H9 (cell line): ENCODE data around the gene OR2L3. TPM values are rescaled to one million over a fixed set of nuclear protein-coding genes. Genes with fewer than 3 reads are reported as not detected.

Experiments used
- DNase-seq: peaks from one replicate; pipeline ENCODE4 v3.0.0-alpha.2; 2017
- H2AFZ ChIP-seq: one replicate; pipeline ENCODE4 v1.6.1; 2013; ENCODE audit warnings: mild to moderate bottlenecking, low read length, control low read depth, moderate library complexity
- H2AK5ac ChIP-seq: 2 replicates; pipeline ENCODE4 v1.6.1; 2013; ENCODE audit warnings: low read length, control low read depth, mixed read lengths; ENCODE audit not compliant: insufficient read length
- H2BK120ac ChIP-seq: one replicate; pipeline ENCODE4 v1.6.1; 2013; ENCODE audit warnings: low read depth, mild to moderate bottlenecking, low read length, control low read depth, inconsistent platforms; ENCODE audit not compliant: poor library complexity, severe bottlenecking
- H2BK12ac ChIP-seq: 2 replicates; pipeline ENCODE4 v1.6.1; 2013; ENCODE audit warnings: low read length, control low read depth, mixed read lengths, low read depth; ENCODE audit not compliant: insufficient read length
- H2BK15ac ChIP-seq: 2 replicates; pipeline ENCODE4 v1.6.1; 2013; ENCODE audit warnings: low read depth, low read length, control low read depth
- H2BK20ac ChIP-seq: one replicate; pipeline ENCODE4 v1.6.1; 2013; ENCODE audit warnings: low read depth, mild to moderate bottlenecking, low read length, control low read depth, inconsistent platforms; ENCODE audit not compliant: poor library complexity, severe bottlenecking
- H2BK5ac ChIP-seq: 2 replicates; pipeline ENCODE4 v1.6.1; 2013; ENCODE audit warnings: low read length, control low read depth, mixed read lengths; ENCODE audit not compliant: insufficient read length
- H3K14ac ChIP-seq: 2 replicates; pipeline ENCODE4 v1.6.1; 2013; ENCODE audit warnings: low read length, control low read depth; ENCODE audit not compliant: insufficient read depth
- H3K18ac ChIP-seq: 2 replicates; pipeline ENCODE4 v1.6.1; 2013; ENCODE audit warnings: low read depth, mild to moderate bottlenecking, mixed read lengths, low read length, control low read depth; ENCODE audit not compliant: insufficient read length
- H3K23ac ChIP-seq: 2 replicates; pipeline ENCODE4 v1.6.1; 2013; ENCODE audit warnings: low read length, control low read depth, mixed read lengths, low read depth; ENCODE audit not compliant: insufficient read length
- H3K23me2 ChIP-seq: 2 replicates; pipeline ENCODE4 v1.6.1; 2013; ENCODE audit warnings: low read depth, mild to moderate bottlenecking, mixed read lengths, low read length, control low read depth; ENCODE audit not compliant: insufficient read length, poor library complexity, severe bottlenecking
- H3K27ac ChIP-seq: 2 replicates; pipeline ENCODE4 v1.5.1; 2013; ENCODE audit warnings: low read length, control low read depth, mixed read lengths, low read depth; ENCODE audit not compliant: insufficient read length
- H3K27me3 ChIP-seq: 2 replicates; pipeline ENCODE4 v1.6.1; 2013; ENCODE audit warnings: low read length, control low read depth, inconsistent platforms; ENCODE audit not compliant: insufficient read depth
- H3K4ac ChIP-seq: 2 replicates; pipeline ENCODE4 v1.6.1; 2013; ENCODE audit warnings: low read depth, mild to moderate bottlenecking, control low read depth, inconsistent platforms, low read length, moderate library complexity
- H3K4me1 ChIP-seq: 2 replicates; pipeline ENCODE4 v1.6.1; 2013; ENCODE audit warnings: low read length, control low read depth, inconsistent platforms; ENCODE audit not compliant: insufficient read depth
- H3K4me2 ChIP-seq: 2 replicates; pipeline ENCODE4 v1.6.1; 2013; ENCODE audit warnings: low read length, control low read depth, mixed read lengths; ENCODE audit not compliant: insufficient read length, insufficient read depth
- H3K56ac ChIP-seq: 2 replicates; pipeline ENCODE4 v1.6.1; 2013; ENCODE audit warnings: low read depth, mild to moderate bottlenecking, mixed read lengths, low read length, control low read depth; ENCODE audit not compliant: insufficient read length
- H3K79me1 ChIP-seq: 2 replicates; pipeline ENCODE4 v1.6.1; 2013; ENCODE audit warnings: low read depth, mild to moderate bottlenecking, moderate library complexity, low read length, control low read depth, inconsistent platforms; ENCODE audit not compliant: insufficient read depth, poor library complexity, severe bottlenecking
- H3K79me2 ChIP-seq: 2 replicates; pipeline ENCODE4 v1.6.1; 2013; ENCODE audit warnings: low read length, control low read depth, inconsistent platforms; ENCODE audit not compliant: insufficient read depth
- H3K9ac ChIP-seq: 2 replicates; pipeline ENCODE4 v1.6.1; 2013; ENCODE audit warnings: low read length, control low read depth, mixed read lengths; ENCODE audit not compliant: insufficient read length; ENCODE audit errors: extremely low read depth
- H3K9me3 ChIP-seq: one replicate; pipeline ENCODE4 v1.6.1; 2013; ENCODE audit warnings: low read depth, low read length, inconsistent platforms; ENCODE audit not compliant: control insufficient read depth
- H3T11ph ChIP-seq: one replicate; pipeline ENCODE4 v1.6.1; 2013; ENCODE audit warnings: mild to moderate bottlenecking, low read length, control low read depth, inconsistent platforms
- H4K20me1 ChIP-seq: one replicate; pipeline ENCODE4 v1.6.1; 2013; ENCODE audit not compliant: control insufficient read depth, insufficient read length, insufficient read depth
- H4K5ac ChIP-seq: 2 replicates; pipeline ENCODE4 v1.6.1; 2013; ENCODE audit warnings: low read depth, mild to moderate bottlenecking, mixed read lengths, low read length, control low read depth; ENCODE audit not compliant: insufficient read length
- H4K8ac ChIP-seq: replicated peaks from 2 replicates; pipeline ENCODE4 v1.6.1; 2013; ENCODE audit warnings: low read length, control low read depth, mixed read lengths, low read depth; ENCODE audit not compliant: insufficient read length
- H4K91ac ChIP-seq: 2 replicates; pipeline ENCODE4 v1.6.1; 2013; ENCODE audit warnings: low read depth, mild to moderate bottlenecking, moderate library complexity, mixed read lengths, low read length, control low read depth; ENCODE audit not compliant: insufficient read length
- H3K27ac Mint-ChIP-seq, 3 experiments: 2 replicates in 2 of 3; 3 replicates in 1 of 3; pipeline ENCODE4 v1.8.0; 2020 to 2021; ENCODE audit warnings: mixed read lengths in 3 of 3, mild to moderate bottlenecking in 1 of 3, moderate library complexity in 1 of 3
- H3K27me3 Mint-ChIP-seq: 2 replicates; pipeline ENCODE4 v1.8.0; 2021; ENCODE audit warnings: low read depth, mild to moderate bottlenecking, moderate library complexity, mixed read lengths
- H3K36me3 Mint-ChIP-seq, 3 experiments: 2 replicates in 2 of 3; 3 replicates in 1 of 3; pipeline ENCODE4 v1.8.0; 2020 to 2021; ENCODE audit warnings: low read depth in 3 of 3, mixed read lengths in 3 of 3; ENCODE audit not compliant: insufficient read depth in 1 of 3
- H3K4me1 Mint-ChIP-seq, 2 experiments: 2 replicates each; pipeline ENCODE4 v1.8.0; 2020; ENCODE audit warnings: mixed read lengths in 2 of 2
- H3K4me3 Mint-ChIP-seq, 2 experiments: 2 replicates in 1 of 2; 3 replicates in 1 of 2; pipeline ENCODE4 v1.8.0; 2020 to 2021; ENCODE audit warnings: mild to moderate bottlenecking in 2 of 2, mixed read lengths in 2 of 2, moderate library complexity in 1 of 2
- H3K9me3 Mint-ChIP-seq, 2 experiments: 2 replicates in 1 of 2; 3 replicates in 1 of 2; pipeline ENCODE4 v1.8.0; 2020; ENCODE audit warnings: mild to moderate bottlenecking in 2 of 2, mixed read lengths in 2 of 2, moderate library complexity in 1 of 2
- CTCF ChIP-seq: fragments of 200-600 bp; sonication (generic); conservative IDR thresholded peaks from 3 replicates; pipeline ENCODE4 v1.8.0; 2021; ENCODE audit warnings: antibody characterized with exemption, mild to moderate bottlenecking
- WGBS: extraction: QIAGEN DNeasy Blood & Tissue Kit; methylation state at CpG from one replicate; pipeline ENCODE4 v1.1.7; 2013; ENCODE audit warnings: missing lambda C conversion rate, low lambda C conversion rate, mixed read lengths; ENCODE audit not compliant: insufficient read length; ENCODE audit errors: extremely low coverage; 5-methylcytosine and 5-hydroxymethylcytosine counted together
- total RNA-seq: library from RNA; stranded (reverse); gene quantifications from 2 replicates; pipeline ENCODE4 v1.2.1, GENCODE V29; 2021

The OR2L3 gene
- total RNA-seq, 1 experiment from 2014 or later = not detected

GRCh38 chr1:248007778-248008177, 38.9 kb upstream of the OR2L3 start:
- Histone ChIP-seq H3K79me2 (no peaks in the 10 kb centered on the region), H2BK12ac (no peak overlapping the region), H3K14ac (no peak overlapping the region), H2AFZ (no peak overlapping the region), H3K4me1 (no peaks in the 10 kb centered on the region), H3K56ac (no peak overlapping the region), H3K4me2 (no peak overlapping the region), H3K23ac (no peak overlapping the region), H4K20me1 (no peaks in the 10 kb centered on the region), H4K5ac (no peak overlapping the region), H2BK5ac (no peak overlapping the region), H2BK20ac (no peak overlapping the region), H3K9ac (no peak overlapping the region), H3K9me3 (peaks cover 57% of the 10 kb centered on the region), H3K4ac (no peak overlapping the region), H4K8ac (no peak overlapping the region), H4K91ac (no peak overlapping the region), H3K23me2 (no peaks in the 10 kb centered on the region), H3T11ph (no peak overlapping the region), H2AK5ac (no peak overlapping the region), H2BK120ac (no peak overlapping the region), H3K27ac (no peak overlapping the region), H3K79me1 (no peaks in the 10 kb centered on the region), H2BK15ac (no peak overlapping the region), H3K18ac (no peak overlapping the region), H3K27me3 (no peaks in the 10 kb centered on the region)
- Mint-ChIP-seq H3K4me3 (no peak overlapping the region), H3K36me3 (peaks cover 7 to 35% (median 8%) of the 10 kb centered on the region in 3 experiments; a peak in 6 of 7 replicates), H3K27me3 (no peaks in the 10 kb centered on the region; the same call in 1 of the 2 replicates), H3K4me1 (no peaks in the 10 kb centered on the region), H3K9me3 (peaks cover 87 to 90% of the 10 kb centered on the region in 2 experiments), H3K27ac (no peak overlapping the region)
- no peak for TF ChIP-seq CTCF
- WGBS = no CpG with 5 or more reads among the region's 1 CpG
- no peak for DNase-seq
